Myocyte (in vitro differentiated cells): ENCODE results near the gene MPP2. TPM values are rescaled to one million over a fixed set of nuclear protein-coding genes. Genes with fewer than 3 reads are reported as not detected.

ENCODE experiments used
- DNase-seq: peaks from one replicate; pipeline ENCODE4 v3.0.0-alpha.2; 2012; ENCODE audit warnings: low read depth
- total RNA-seq: library from RNA; depleted of rRNA; stranded (reverse); fragments of >200 nt; gene quantifications from 2 replicates; pipeline ENCODE4 v1.2.3, GENCODE V29; 2014

The MPP2 gene
- total RNA-seq, 1 donor from 2014 or later = 0.96 TPM

DNA sequence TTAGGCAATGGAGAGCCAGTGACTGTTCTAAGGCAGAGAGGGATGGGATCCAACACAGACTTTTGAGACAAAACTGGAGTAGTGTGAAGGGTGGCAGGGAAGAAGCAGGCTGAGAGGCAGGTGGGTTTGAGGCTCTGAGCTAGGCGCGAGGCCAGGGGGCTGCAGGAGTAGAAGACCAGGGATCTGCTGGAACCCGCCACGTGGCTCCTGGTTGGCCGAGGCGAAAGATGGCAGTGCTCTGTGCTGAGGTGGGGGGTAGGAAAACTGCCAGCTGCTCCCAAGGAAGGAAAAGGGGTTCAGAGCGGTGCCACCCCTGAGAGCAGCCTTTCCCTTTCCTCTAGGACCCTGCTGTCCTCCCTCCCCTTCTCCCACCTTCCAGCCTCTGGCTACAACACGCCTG is 54.8 kb downstream of the MPP2 start:
- DNase-seq = no peak

DNA sequence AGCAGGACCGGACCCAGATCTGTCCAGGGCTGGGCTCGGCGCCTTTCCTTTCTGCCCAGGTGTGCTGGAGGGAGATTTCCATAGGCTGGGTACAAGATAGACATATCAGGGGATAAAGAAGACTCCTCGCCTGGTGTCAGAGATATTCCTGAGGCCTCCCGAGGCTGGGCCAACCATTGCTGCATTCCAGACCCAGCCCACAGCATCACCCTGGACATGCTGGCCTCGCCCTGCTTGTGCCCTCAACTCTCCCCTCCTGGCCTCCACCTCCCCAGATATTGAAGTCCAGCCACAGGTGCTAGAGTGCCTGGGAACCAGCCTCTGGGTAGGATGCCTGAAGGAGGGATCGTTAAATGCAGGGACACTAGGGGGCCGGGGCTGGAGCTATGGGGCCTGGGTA is 58.2 kb downstream of the MPP2 start:
- no peak for DNase-seq

- no peak for DNase-seq
Observed at GRCh38 chr17:43848601-43849000, 58.7 kb downstream of the MPP2 start.

DNA sequence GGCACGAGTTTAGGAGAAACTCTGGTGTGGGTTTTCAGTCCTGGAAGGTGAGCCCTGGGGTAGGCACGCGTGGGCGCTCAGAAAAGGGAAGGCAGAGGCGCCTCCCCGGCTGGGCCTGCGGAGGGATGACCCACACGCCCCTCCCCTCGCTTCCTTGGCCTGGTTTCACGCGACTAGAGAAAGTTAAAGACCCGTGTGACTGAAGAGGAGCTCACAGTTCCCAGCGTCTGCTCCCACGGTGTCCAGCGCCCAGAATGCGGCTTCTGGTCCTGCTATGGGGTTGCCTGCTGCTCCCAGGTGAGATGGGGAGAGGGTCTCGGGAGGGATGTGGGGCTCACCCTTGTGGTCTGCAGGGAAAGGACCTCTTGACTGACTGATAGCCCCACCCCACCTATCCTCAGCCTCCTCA is 60.4 kb downstream of the MPP2 start, which contains the start of gene CD300LG:
Gene CD300LG (plus strand): TSS at position 214 of the 409 bp plus-strand sequence. CDS start 41 bp downstream, at position 255.
- no peak for DNase-seq

DNA sequence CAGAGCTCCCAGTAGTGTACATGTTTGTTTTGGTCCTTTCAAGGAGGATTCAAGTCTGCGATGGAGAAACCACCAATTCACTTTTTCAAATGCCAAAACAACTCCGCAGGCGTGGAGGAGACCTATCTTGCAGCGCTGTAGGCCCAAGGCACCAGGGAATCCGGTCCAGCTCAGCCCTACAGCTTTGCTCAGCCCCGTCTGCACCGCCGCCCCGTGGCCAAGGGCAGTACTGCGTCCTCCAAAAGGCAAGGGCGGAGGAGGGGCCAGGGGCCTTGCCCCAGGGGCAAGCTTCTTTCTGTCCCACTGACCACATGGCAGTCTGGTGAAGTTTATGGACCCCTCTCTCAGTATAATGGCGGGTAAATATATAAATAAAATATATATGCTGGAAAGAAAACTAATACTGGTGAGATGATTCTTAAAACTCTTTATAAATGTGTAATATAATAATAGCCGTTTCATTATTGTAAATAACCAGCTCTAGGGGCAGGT is 61.1 kb downstream of the MPP2 start:
- peak; percentile 81 for DNase-seq

- no peak for DNase-seq
Observed at GRCh38 chr17:43845766-43846165, 61.6 kb downstream of the MPP2 start.

- no peak for DNase-seq
Observed at GRCh38 chr17:43844241-43844640, 63.1 kb downstream of the MPP2 start.

DNA sequence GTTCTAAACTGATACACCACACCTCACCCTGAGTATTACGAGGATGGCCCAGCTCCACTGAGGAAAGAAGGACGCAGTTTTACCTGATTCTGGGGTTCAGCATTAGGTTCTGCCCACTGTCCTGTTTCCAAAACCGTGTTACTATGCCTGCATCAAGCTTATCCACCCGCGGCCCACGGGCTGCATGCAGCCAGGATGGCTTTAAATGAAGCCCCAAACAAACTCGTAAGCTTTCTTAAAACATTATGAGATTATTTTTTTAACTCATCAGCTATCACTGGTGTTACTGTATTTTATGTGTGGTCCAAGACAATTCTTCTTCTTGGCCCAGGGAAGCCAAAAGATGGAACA is 64.4 kb downstream of the MPP2 start:
- DNase-seq = no peak

- peak; percentile 90 for DNase-seq
Observed at GRCh38 chr17:43842091-43842974, 65.0 kb downstream of the MPP2 start.

GRCh38 chr17:43841282-43841681 is 66.1 kb downstream of the MPP2 start:
- DNase-seq = no peak

GRCh38 chr17:43840814-43841213 is 66.5 kb downstream of the MPP2 start:
- no peak for DNase-seq

- peak; percentile 16 for DNase-seq
Observed at GRCh38 chr17:43839670-43840108, 67.6 kb downstream of the MPP2 start.

DNA sequence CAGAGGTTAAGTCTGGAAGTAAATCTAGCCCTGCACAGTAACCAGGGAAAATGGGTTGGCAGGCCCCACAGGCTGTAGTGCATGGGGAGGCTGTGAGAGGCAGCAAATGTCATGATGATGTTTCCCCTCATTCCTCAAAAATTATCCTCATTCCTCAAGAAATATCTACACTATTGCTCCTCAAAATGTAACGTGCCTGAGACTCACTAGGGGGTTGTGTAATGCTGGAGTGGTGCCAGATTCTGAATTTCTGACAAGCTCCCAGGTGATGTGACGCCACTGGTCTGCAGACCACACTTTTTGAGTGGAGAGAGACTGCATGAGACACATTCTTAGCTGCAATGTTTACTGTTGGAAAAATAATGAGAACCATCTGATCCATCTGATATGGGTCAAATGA is 73.2 kb downstream of the MPP2 start:
- no peak for DNase-seq

DNA sequence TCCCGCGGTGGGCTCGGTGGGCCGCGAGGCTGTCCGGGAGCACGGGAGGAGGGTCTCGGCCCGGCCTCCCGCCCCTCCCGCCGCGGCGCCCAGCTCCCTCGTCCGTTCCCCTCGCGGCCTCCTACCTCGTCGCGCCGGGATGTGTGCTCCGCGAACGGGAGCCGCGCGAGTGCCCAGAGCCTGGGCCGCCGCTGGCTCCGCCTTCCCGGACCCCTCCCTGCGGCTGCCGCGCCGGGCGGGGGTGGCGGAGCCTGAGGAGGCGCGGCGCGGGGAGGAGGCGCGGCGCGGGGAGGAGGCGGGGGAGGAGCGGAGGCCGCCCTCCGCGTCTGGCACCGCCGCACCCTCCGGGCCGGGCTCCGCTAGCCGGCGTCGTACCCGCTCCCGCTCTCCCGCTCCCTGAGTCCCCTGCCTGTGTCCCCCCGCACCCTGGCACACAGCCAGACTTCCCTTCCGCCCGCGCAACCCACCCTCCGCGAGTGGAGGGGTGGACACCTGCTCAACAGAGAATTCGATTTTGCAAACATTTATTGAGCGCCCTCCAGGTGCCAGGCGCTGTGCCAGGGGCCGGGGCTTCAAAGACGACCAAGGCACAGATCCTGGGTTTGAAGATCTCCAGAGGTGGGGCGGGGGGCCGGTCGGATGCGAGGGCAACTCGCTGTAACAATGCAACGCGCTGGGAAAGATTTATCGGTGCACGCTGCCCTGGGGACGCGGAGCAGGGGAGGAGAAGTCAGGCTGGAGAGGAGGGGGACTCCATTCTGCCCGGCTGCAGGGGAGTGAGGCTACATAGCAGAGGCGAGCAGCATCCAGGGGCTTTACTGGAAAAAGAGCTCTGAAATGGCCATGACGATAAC is 74.1 kb downstream of the MPP2 start, which contains the start of gene MPP3:
Gene MPP3 (minus strand): TSS at position 171 of the 854 bp plus-strand sequence. CDS start 1,240 bp downstream, outside the sequence.
- peak; percentile 75 for DNase-seq

GRCh38 chr17:43832168-43832975 is 75.0 kb downstream of the MPP2 start:
- peak; percentile 72 for DNase-seq

DNA sequence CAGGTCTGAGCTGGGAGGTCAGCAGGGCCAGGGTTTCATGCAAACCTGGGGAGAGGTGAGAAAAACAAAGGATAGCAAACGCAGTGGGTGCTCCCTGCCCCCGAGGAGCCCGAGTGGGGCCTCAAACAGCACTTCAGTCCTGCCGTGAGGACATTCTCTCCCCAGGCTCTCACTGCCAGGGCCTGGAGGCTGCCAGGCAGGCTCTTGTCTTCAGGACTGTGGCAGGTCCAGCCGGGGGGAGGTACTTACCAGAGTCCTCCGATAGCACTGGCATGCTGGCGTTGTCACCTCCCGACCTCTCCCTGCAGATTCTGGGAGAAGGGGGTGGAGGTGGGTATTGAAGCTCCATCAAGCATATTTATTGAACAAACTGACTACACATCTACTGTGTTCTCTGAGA is 75.7 kb downstream of the MPP2 start:
- no peak for DNase-seq

DNA sequence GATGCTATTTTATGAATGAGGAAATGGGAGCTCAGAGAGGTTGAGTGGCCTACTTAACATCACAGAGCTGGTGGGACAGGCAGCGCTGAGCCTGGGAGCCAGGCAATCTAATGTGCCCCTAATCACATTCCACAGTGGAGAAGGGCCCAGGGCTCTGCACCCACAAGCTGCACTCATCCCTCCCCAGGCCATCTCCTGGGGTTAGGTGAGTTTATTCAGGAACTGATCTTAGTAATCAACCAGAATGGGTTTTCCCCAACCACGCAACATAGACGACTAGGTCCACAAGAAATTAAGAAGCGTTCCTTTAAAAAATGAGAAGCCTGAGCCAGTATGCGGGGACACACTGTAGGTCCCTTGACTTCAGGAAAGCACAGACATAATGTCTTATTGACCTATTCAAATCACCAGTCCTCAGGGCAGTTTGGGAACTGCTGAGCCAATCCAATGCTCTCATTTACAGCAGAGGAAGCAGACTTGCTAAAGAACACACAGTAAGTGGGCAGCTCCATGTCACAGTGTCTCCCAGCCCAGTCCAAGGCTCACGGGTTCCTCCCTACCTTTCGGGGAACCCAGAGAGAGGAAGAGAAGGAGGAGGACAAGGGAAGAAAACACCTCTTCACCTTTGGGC is 76.7 kb downstream of the MPP2 start:
- no peak for DNase-seq

DNA sequence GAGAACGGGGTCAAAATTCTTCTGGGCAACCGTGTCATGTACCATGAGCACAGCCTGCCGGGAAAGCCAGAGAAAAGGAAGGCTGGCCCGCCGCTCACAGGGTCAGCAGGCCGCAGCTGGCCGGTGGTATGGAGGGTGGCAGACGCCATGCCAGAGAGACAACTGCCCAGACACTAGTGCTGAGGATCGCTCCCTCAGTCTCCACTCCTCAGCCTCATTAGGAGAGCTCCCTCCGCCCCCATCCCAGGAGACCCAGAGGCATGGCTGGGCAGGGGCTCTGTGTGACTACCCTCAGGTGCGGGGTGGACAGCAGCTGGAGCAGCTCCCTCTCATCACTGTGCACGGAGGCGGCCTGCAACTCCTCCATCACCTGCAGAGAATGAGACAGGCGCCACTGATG is 77.6 kb downstream of the MPP2 start:
- DNase-seq = no peak

GRCh38 chr17:43827596-43827995 is 79.7 kb downstream of the MPP2 start:
- DNase-seq = no peak

DNA sequence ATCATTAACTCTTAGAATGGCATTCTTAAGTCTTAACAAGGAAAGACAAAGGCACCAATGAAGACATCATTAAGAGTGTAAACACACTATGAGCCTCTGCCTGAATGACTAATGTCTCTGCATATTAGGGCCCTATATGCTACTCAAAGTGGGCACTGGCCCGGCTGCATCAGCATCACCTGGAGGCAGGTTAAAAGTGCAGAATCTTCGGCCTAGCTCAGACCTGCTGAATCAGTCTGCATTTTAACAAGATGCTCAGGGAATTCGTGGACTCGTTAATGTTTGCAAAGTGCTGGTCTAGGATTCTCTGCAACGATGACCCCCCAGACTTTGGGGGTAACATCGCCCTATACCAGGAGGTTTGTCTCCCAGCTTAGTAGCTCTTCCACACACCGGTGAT is 81.1 kb downstream of the MPP2 start:
- no peak for DNase-seq
